ENCODE results near the gene DLGAP5.

The DLGAP5 gene

GRCh38 chr14:55129428-55130195 is 61.8 kb downstream of the DLGAP5 start:
- Histone ChIP-seq H3K27me3 (ENCODE audit: insufficient read depth, insufficient read length) (peaks cover 64% of the 10 kb centered on the region), H3K9ac (ENCODE audit: insufficient read length, low read depth) (peak overlapping the region; percentile 77), H3K9me3 (ENCODE audit: insufficient read depth, low read length) (no peaks in the 10 kb centered on the region), H3K4me3 (ENCODE audit: insufficient read length, low read depth) (peak overlapping the region; percentile 55), H3K4me1 (ENCODE audit: insufficient read depth, insufficient read length) (no peaks in the 10 kb centered on the region), H3K36me3 (ENCODE audit: insufficient read depth, insufficient read length, low read length) (peaks cover 6% of the 10 kb centered on the region)
- TF ChIP-seq SUZ12 (IDR thresholded peaks at IDR 0.05; ENCODE audit: extremely low read depth, insufficient read depth, insufficient read length) = no peak
- no peak for TF ChIP-seq ZNF274 (IDR thresholded peaks at IDR 0.05; ENCODE audit: low read depth, low read length)
- no peak for TF ChIP-seq YY1 (IDR thresholded peaks at IDR 0.05; ENCODE audit: insufficient read depth, insufficient read length)
- DNase-seq (ENCODE audit: low read depth, low spot score) = no peak

DNA sequence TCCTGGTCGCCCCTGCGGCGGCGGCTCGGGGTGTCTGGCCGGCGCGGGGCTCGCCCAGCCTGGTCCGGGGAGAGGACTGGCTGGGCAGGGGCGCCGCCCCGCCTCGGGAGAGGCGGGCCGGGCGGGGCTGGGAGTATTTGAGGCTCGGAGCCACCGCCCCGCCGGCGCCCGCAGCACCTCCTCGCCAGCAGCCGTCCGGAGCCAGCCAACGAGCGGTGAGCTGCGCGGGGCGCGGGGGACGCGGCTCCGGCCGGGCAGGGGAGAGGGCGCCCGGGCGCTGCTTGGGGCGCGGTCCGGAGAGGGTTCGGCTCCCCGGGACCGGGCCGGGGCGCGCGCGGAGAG is 62.3 kb downstream of the DLGAP5 start, which contains the start of gene LGALS3:
Gene LGALS3 (plus strand): TSS at position 167 of the 342 bp plus-strand sequence. CDS start 8,122 bp downstream, outside the sequence.
- no peaks in the 10 kb centered on the region for H3K4me1 ChIP-seq (ENCODE audit: insufficient read depth, insufficient read length)
- peaks cover 4% of the 10 kb centered on the region for H3K36me3 ChIP-seq (ENCODE audit: insufficient read depth, insufficient read length, low read length)
- H3K4me3 ChIP-seq (ENCODE audit: insufficient read length, low read depth) = peak within 1 kb of the TSS; percentile 55
- H3K9me3 ChIP-seq (ENCODE audit: insufficient read depth, low read length) = no peaks in the 10 kb centered on the region
- H3K9ac ChIP-seq (ENCODE audit: insufficient read length, low read depth) = peak within 1 kb of the TSS; percentile 77
- peaks cover 64% of the 10 kb centered on the region for H3K27me3 ChIP-seq (ENCODE audit: insufficient read depth, insufficient read length)
- DNase-seq (ENCODE audit: low read depth, low spot score) = no peak
- no peak for TF ChIP-seq SUZ12 (IDR thresholded peaks at IDR 0.05; ENCODE audit: extremely low read depth, insufficient read depth, insufficient read length)
- TF ChIP-seq ZNF274 (IDR thresholded peaks at IDR 0.05; ENCODE audit: low read depth, low read length) = no peak
- no peak for TF ChIP-seq YY1 (IDR thresholded peaks at IDR 0.05; ENCODE audit: insufficient read depth, insufficient read length)

- no peak for DNase-seq (ENCODE audit: low read depth, low spot score)
- Histone ChIP-seq H3K27me3 (ENCODE audit: insufficient read depth, insufficient read length) (peaks cover 64% of the 10 kb centered on the region), H3K9me3 (ENCODE audit: insufficient read depth, low read length) (no peaks in the 10 kb centered on the region), H3K4me3 (ENCODE audit: insufficient read length, low read depth) (no peak overlapping the region), H3K4me1 (ENCODE audit: insufficient read depth, insufficient read length) (no peaks in the 10 kb centered on the region), H3K36me3 (ENCODE audit: insufficient read depth, insufficient read length, low read length) (peaks cover 4% of the 10 kb centered on the region), H3K9ac (ENCODE audit: insufficient read length, low read depth) (no peak overlapping the region)
- TF ChIP-seq YY1 (IDR thresholded peaks at IDR 0.05; ENCODE audit: insufficient read depth, insufficient read length) (no peak), SUZ12 (IDR thresholded peaks at IDR 0.05; ENCODE audit: extremely low read depth, insufficient read depth, insufficient read length) (peak; percentile 30)
These were observed 62.8 kb downstream of the DLGAP5 start for GRCh38 chr14:55128386-55129085.

GRCh38 chr14:55127460-55127951 is 63.9 kb downstream of the DLGAP5 start:
- peaks cover 64% of the 10 kb centered on the region for H3K27me3 ChIP-seq (ENCODE audit: insufficient read depth, insufficient read length)
- no peaks in the 10 kb centered on the region for H3K4me1 ChIP-seq (ENCODE audit: insufficient read depth, insufficient read length)
- H3K36me3 ChIP-seq (ENCODE audit: insufficient read depth, insufficient read length, low read length) = peaks cover 4% of the 10 kb centered on the region
- no peak for DNase-seq (ENCODE audit: low read depth, low spot score)
- H3K4me3 ChIP-seq (ENCODE audit: insufficient read length, low read depth) = no peak overlapping the region
- TF ChIP-seq YY1 (IDR thresholded peaks at IDR 0.05; ENCODE audit: insufficient read depth, insufficient read length) = no peak
- TF ChIP-seq ZNF274 (IDR thresholded peaks at IDR 0.05; ENCODE audit: low read depth, low read length) = no peak
- no peak for TF ChIP-seq SUZ12 (IDR thresholded peaks at IDR 0.05; ENCODE audit: extremely low read depth, insufficient read depth, insufficient read length)
- H3K9me3 ChIP-seq (ENCODE audit: insufficient read depth, low read length) = no peaks in the 10 kb centered on the region
- no peak overlapping the region for H3K9ac ChIP-seq (ENCODE audit: insufficient read length, low read depth)

GRCh38 chr14:55126932-55127459 is 64.4 kb downstream of the DLGAP5 start:
- no peaks in the 10 kb centered on the region for H3K9me3 ChIP-seq (ENCODE audit: insufficient read depth, low read length)
- DNase-seq (ENCODE audit: low read depth, low spot score) = no peak
- peaks cover 64% of the 10 kb centered on the region for H3K27me3 ChIP-seq (ENCODE audit: insufficient read depth, insufficient read length)
- peaks cover 4% of the 10 kb centered on the region for H3K36me3 ChIP-seq (ENCODE audit: insufficient read depth, insufficient read length, low read length)
- H3K4me1 ChIP-seq (ENCODE audit: insufficient read depth, insufficient read length) = no peaks in the 10 kb centered on the region
- H3K4me3 ChIP-seq (ENCODE audit: insufficient read length, low read depth) = no peak overlapping the region
- TF ChIP-seq SUZ12 (IDR thresholded peaks at IDR 0.05; ENCODE audit: extremely low read depth, insufficient read depth, insufficient read length) (no peak), YY1 (IDR thresholded peaks at IDR 0.05; ENCODE audit: insufficient read depth, insufficient read length) (no peak), ZNF274 (IDR thresholded peaks at IDR 0.05; ENCODE audit: low read depth, low read length) (no peak)
- H3K9ac ChIP-seq (ENCODE audit: insufficient read length, low read depth) = no peak overlapping the region

- Histone ChIP-seq H3K9me3 (ENCODE audit: insufficient read depth, low read length) (no peaks in the 10 kb centered on the region), H3K4me3 (ENCODE audit: insufficient read length, low read depth) (no peak overlapping the region), H3K27me3 (ENCODE audit: insufficient read depth, insufficient read length) (peaks cover 59% of the 10 kb centered on the region), H3K9ac (ENCODE audit: insufficient read length, low read depth) (no peak overlapping the region), H3K36me3 (ENCODE audit: insufficient read depth, insufficient read length, low read length) (peaks cover 3% of the 10 kb centered on the region), H3K4me1 (ENCODE audit: insufficient read depth, insufficient read length) (no peaks in the 10 kb centered on the region)
- no peak for DNase-seq (ENCODE audit: low read depth, low spot score)
- TF ChIP-seq YY1 (IDR thresholded peaks at IDR 0.05; ENCODE audit: insufficient read depth, insufficient read length) (no peak), ZNF274 (IDR thresholded peaks at IDR 0.05; ENCODE audit: low read depth, low read length) (no peak)
These were observed 65.4 kb downstream of the DLGAP5 start for GRCh38 chr14:55126034-55126433.

- Histone ChIP-seq H3K36me3 (ENCODE audit: insufficient read depth, insufficient read length, low read length) (no peaks in the 10 kb centered on the region), H3K9me3 (ENCODE audit: insufficient read depth, low read length) (no peaks in the 10 kb centered on the region), H3K4me3 (ENCODE audit: insufficient read length, low read depth) (no peak overlapping the region), H3K9ac (ENCODE audit: insufficient read length, low read depth) (no peak overlapping the region), H3K27me3 (ENCODE audit: insufficient read depth, insufficient read length) (peaks cover 54% of the 10 kb centered on the region), H3K4me1 (ENCODE audit: insufficient read depth, insufficient read length) (no peaks in the 10 kb centered on the region)
- TF ChIP-seq ZNF274 (IDR thresholded peaks at IDR 0.05; ENCODE audit: low read depth, low read length) (no peak), SUZ12 (IDR thresholded peaks at IDR 0.05; ENCODE audit: extremely low read depth, insufficient read depth, insufficient read length) (no peak), YY1 (IDR thresholded peaks at IDR 0.05; ENCODE audit: insufficient read depth, insufficient read length) (no peak)
- no peak for DNase-seq (ENCODE audit: low read depth, low spot score)
These were observed 66.0 kb downstream of the DLGAP5 start for GRCh38 chr14:55125403-55125802.
